ENCODE measurements around the gene R3HDM1. TPM values are rescaled to one million over a fixed set of nuclear protein-coding genes. Genes with fewer than 3 reads are reported as not detected.

R3HDM1 gene
- total RNA-seq, 1 donor from 2014 or later, result 63.0 TPM

- Mint-ChIP-seq H3K36me3 (ENCODE audit: low read depth) (peaks cover 28% of the 10 kb centered on the region), H3K27me3 (ENCODE audit: low read depth) (no peaks in the 10 kb centered on the region), H3K9me3 (no peaks in the 10 kb centered on the region), H3K27ac (ENCODE audit: unreplicated experiment) (no peak overlapping the region), H3K4me3 (no peak overlapping the region), H3K4me1 (no peaks in the 10 kb centered on the region)
- DNase-seq (ENCODE audit: low read depth, low spot score), result no peak
- TF ChIP-seq, protein P1, sequence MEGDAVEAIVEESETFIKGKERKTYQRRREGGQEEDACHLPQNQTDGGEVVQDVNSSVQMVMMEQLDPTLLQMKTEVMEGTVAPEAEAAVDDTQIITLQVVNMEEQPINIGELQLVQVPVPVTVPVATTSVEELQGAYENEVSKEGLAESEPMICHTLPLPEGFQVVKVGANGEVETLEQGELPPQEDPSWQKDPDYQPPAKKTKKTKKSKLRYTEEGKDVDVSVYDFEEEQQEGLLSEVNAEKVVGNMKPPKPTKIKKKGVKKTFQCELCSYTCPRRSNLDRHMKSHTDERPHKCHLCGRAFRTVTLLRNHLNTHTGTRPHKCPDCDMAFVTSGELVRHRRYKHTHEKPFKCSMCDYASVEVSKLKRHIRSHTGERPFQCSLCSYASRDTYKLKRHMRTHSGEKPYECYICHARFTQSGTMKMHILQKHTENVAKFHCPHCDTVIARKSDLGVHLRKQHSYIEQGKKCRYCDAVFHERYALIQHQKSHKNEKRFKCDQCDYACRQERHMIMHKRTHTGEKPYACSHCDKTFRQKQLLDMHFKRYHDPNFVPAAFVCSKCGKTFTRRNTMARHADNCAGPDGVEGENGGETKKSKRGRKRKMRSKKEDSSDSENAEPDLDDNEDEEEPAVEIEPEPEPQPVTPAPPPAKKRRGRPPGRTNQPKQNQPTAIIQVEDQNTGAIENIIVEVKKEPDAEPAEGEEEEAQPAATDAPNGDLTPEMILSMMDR (conservative IDR thresholded peaks at IDR 0.05), result no peak
These were observed 230.7 kb downstream of the R3HDM1 start for GRCh38 chr2:135762022-135762421.

DNA sequence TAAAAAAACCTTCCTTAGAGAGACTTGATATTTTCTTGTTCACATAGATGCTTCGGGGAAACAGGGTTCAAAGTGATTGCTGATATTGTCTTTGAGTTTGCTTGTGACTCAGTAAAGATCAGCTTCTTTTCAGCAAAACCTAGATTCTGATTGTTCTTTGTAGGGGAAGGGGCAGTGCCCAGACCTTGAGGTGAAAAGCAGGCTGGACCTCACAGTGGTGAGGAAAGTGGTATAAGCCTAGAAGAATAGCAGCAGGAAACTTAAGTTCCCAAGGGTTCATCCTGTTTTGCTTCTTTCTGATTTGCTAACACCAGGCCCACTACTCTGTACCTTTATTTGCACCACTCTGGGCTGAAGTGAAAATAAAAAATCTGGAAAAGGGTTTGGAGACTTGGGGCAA lies 231.2 kb downstream of the R3HDM1 start:
- DNase-seq (ENCODE audit: low read depth, low spot score), result no peak
- TF ChIP-seq, protein P1 (conservative IDR thresholded peaks at IDR 0.05), result no peak
- peak overlapping the region; percentile 43 for H3K27ac Mint-ChIP-seq (ENCODE audit: unreplicated experiment)
- no peak overlapping the region for H3K4me3 Mint-ChIP-seq
- no peaks in the 10 kb centered on the region for H3K9me3 Mint-ChIP-seq
- peaks cover 27% of the 10 kb centered on the region for H3K36me3 Mint-ChIP-seq (ENCODE audit: low read depth)
- no peaks in the 10 kb centered on the region for H3K27me3 Mint-ChIP-seq (ENCODE audit: low read depth)
- no peaks in the 10 kb centered on the region for H3K4me1 Mint-ChIP-seq

GRCh38 chr2:135768863-135769262 lies 237.6 kb downstream of the R3HDM1 start:
- Mint-ChIP-seq H3K27me3 (ENCODE audit: low read depth) (no peaks in the 10 kb centered on the region), H3K36me3 (ENCODE audit: low read depth) (peaks cover 31% of the 10 kb centered on the region), H3K9me3 (peaks cover 6% of the 10 kb centered on the region), H3K27ac (ENCODE audit: unreplicated experiment) (peak overlapping the region; percentile 12), H3K4me1 (no peaks in the 10 kb centered on the region), H3K4me3 (no peak overlapping the region)
- TF ChIP-seq, protein P1 (conservative IDR thresholded peaks at IDR 0.05), result no peak
- DNase-seq (ENCODE audit: low read depth, low spot score), result no peak

DNA sequence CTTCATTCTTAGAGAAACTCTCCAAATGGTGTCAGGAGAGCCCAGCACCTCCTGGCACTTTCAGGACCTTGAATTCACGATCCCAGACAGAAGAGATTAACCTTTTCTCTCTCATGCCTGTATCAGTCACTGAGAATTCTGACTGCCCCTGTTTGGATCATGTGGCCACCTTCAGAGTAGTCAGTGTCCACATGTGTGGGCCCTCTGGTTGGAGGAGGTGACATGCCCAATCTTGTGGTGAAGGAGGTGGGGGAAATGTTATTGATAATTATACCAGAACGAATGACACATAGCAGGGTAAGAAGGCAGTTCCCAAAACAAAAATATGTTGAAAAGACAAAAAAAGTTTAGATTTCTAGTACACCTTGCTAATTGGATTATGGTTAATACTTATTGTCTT lies 242.0 kb downstream of the R3HDM1 start:
- Mint-ChIP-seq H3K27me3 (ENCODE audit: low read depth) (no peaks in the 10 kb centered on the region), H3K4me1 (no peaks in the 10 kb centered on the region), H3K36me3 (ENCODE audit: low read depth) (peaks cover 27% of the 10 kb centered on the region), H3K27ac (ENCODE audit: unreplicated experiment) (no peak overlapping the region), H3K9me3 (peaks cover 6% of the 10 kb centered on the region), H3K4me3 (no peak overlapping the region)
- TF ChIP-seq, protein P1 (conservative IDR thresholded peaks at IDR 0.05), result no peak
- no peak for DNase-seq (ENCODE audit: low read depth, low spot score)

- H3K4me1 Mint-ChIP-seq, result no peaks in the 10 kb centered on the region
- no peak overlapping the region for H3K27ac Mint-ChIP-seq (ENCODE audit: unreplicated experiment)
- no peaks in the 10 kb centered on the region for H3K27me3 Mint-ChIP-seq (ENCODE audit: low read depth)
- peaks cover 27% of the 10 kb centered on the region for H3K36me3 Mint-ChIP-seq (ENCODE audit: low read depth)
- no peak for DNase-seq (ENCODE audit: low read depth, low spot score)
- H3K4me3 Mint-ChIP-seq, result no peak overlapping the region
- peaks cover 6% of the 10 kb centered on the region for H3K9me3 Mint-ChIP-seq
- TF ChIP-seq, protein P1 (conservative IDR thresholded peaks at IDR 0.05), result no peak
These were observed 242.6 kb downstream of the R3HDM1 start for GRCh38 chr2:135773917-135774316.

Small RNAs within 50 kb of the gene (microRNA-seq; reads per million reads assigned to microRNA genes)
- 357 reads per million, percentile 72 among the genes with 10 or more reads in this experiment for gene MIR128-1

Other genes with a start within 250 kb of the R3HDM1 start
- 14.6 and 18.6 TPM in 2 replicates for gene ZRANB3, start 266 bp upstream of the R3HDM1 start, total RNA-seq
- gene UBXN4, start 210.4 kb downstream of the R3HDM1 start, total RNA-seq, result 79.0 and 90.6 TPM in 2 replicates

All from neural crest cell (in vitro differentiated cells).